Endothelial cell of umbilical vein (primary cell): ENCODE measurements around the gene CEP70. TPM values are rescaled to one million over a fixed set of nuclear protein-coding genes. Genes with fewer than 3 reads are reported as not detected.

ENCODE experiments used
- BruUV-seq: library from RNA; stranded (reverse); fragments of 400-500 nt; replicated peaks from 2 replicates; lab custom pipeline; 2021; lab: Mats Ljungman, UMichigan
- CTCF ChIA-PET: fragments of 300-600, 350-600 bp; sonication (Branson Sonifier 250); formaldehyde crosslinking; loops from one replicate; lab custom pipeline; 2021; ENCODE audit warnings: antibody characterized with exemption, inconsistent platforms; lab: Charles Lee
- POLR2A ChIA-PET: fragments of 300-600, 350-600 bp; sonication (Branson Sonifier 250); formaldehyde crosslinking; loops from one replicate; lab custom pipeline; 2021; ENCODE audit warnings: antibody characterized with exemption, inconsistent platforms; lab: Charles Lee
- DNase-seq: peaks from one replicate; pipeline ENCODE4 v3.0.0-alpha.2; 2011; ENCODE audit warnings: low read depth, low spot score
- FAIRE-seq: peaks from 2 replicates; lab custom pipeline; 2011; peaks lifted over from hg19 to GRCh38; lab: Jason Lieb, UNC
- H2AFZ ChIP-seq: 2 replicates; pipeline ENCODE4 v1.6.0; 2012; ENCODE audit warnings: low read depth, low read length, control low read depth, inconsistent platforms
- H3K27ac ChIP-seq: 2 replicates; pipeline ENCODE4 v1.5.1; 2011; ENCODE audit warnings: low read depth, mild to moderate bottlenecking, control low read depth, low read length, moderate library complexity; ENCODE audit not compliant: insufficient read depth
- H3K27me3 ChIP-seq, 2 experiments: 2 replicates each; pipeline versions ENCODE4 v1.6.0 to v1.6.1; 2011; ENCODE audit warnings: low read length in 2 of 2, mixed read lengths in 1 of 2; ENCODE audit not compliant: control insufficient read depth in 2 of 2, insufficient read depth in 2 of 2
- H3K36me3 ChIP-seq, 2 experiments: 2 replicates in 1 of 2; 3 replicates in 1 of 2; pipeline ENCODE4 v1.5.1; 2011; ENCODE audit warnings: low read length in 2 of 2, mild to moderate bottlenecking in 1 of 2, moderate library complexity in 1 of 2; ENCODE audit not compliant: control insufficient read depth in 2 of 2, insufficient read depth in 2 of 2; ENCODE audit errors: extremely low read depth in 1 of 2
- H3K4me1 ChIP-seq: 3 replicates; pipeline ENCODE4 v1.5.1; 2011; ENCODE audit warnings: mild to moderate bottlenecking, low read length; ENCODE audit not compliant: control insufficient read depth, insufficient read depth; ENCODE audit errors: extremely low read depth
- H3K4me2 ChIP-seq: 2 replicates; pipeline ENCODE4 v1.6.1; 2011; ENCODE audit warnings: low read length, control low read depth, mixed read lengths; ENCODE audit not compliant: insufficient read depth
- H3K4me3 ChIP-seq, 3 experiments: fragments of 200-600 bp in 1 of 3; sonication (generic), shearing (Covaris generic) in 1 of 3; replicated peaks in 1 of 3; 2 replicates each; pipeline ENCODE4 v1.5.1; 2011 to 2016; ENCODE audit warnings: control low read depth in 3 of 3, low read length in 3 of 3, mild to moderate bottlenecking in 2 of 3, inconsistent platforms in 1 of 3, low read depth in 1 of 3, moderate library complexity in 1 of 3; ENCODE audit not compliant: insufficient read depth in 1 of 3
- H3K79me2 ChIP-seq: 2 replicates; pipeline ENCODE4 v1.6.0; 2012; ENCODE audit warnings: low read length, inconsistent platforms; ENCODE audit not compliant: control insufficient read depth, insufficient read depth
- H3K9ac ChIP-seq: replicated peaks from 2 replicates; pipeline ENCODE3; 2011; ENCODE audit warnings: low read length, control low read depth; ENCODE audit not compliant: insufficient read depth; ENCODE audit errors: extremely low read depth
- H3K9me1 ChIP-seq: replicated peaks from 3 replicates; pipeline ENCODE4 v1.6.0; 2011; ENCODE audit warnings: mild to moderate bottlenecking, low read length; ENCODE audit not compliant: control insufficient read depth, insufficient read depth; ENCODE audit errors: extremely low read depth
- H3K9me3 ChIP-seq: replicated peaks from 2 replicates; pipeline ENCODE4 v1.5.1; 2012; ENCODE audit warnings: low read length, inconsistent platforms; ENCODE audit not compliant: control insufficient read depth, insufficient read depth
- H4K20me1 ChIP-seq: replicated peaks from 2 replicates; pipeline ENCODE3; 2011; ENCODE audit warnings: mild to moderate bottlenecking, low read length; ENCODE audit not compliant: control insufficient read depth, insufficient read depth; ENCODE audit errors: extremely low read depth
- CTCF ChIP-seq, 2 donors: IDR thresholded peaks; 1 replicate in 1 of 2; 2 replicates in 1 of 2; pipeline ENCODE4 v1.5.1; 2011; ENCODE audit warnings: low read length in 2 of 2, mild to moderate bottlenecking in 2 of 2, moderate library complexity in 2 of 2, control low read depth in 1 of 2, inconsistent platforms in 1 of 2, low read depth in 1 of 2; ENCODE audit not compliant: insufficient read depth in 1 of 2; ENCODE audit errors: extremely low read depth in 1 of 2
- EZH2 ChIP-seq: IDR thresholded peaks from 2 replicates; pipeline ENCODE4 v1.6.1; 2012; ENCODE audit warnings: borderline replicate concordance, low read depth, mild to moderate bottlenecking, moderate library complexity, low read length, inconsistent platforms; ENCODE audit not compliant: severe bottlenecking
- JUN ChIP-seq: IDR thresholded peaks from 2 replicates; pipeline ENCODE4 v1.6.1; 2011; ENCODE audit warnings: borderline replicate concordance, low read depth; ENCODE audit not compliant: insufficient read length, insufficient read depth
- MAX ChIP-seq: IDR thresholded peaks from 2 replicates; pipeline ENCODE4 v1.6.1; 2011; ENCODE audit not compliant: insufficient read depth, insufficient read length
- MYC ChIP-seq: IDR thresholded peaks from one replicate; pipeline ENCODE4 v1.6.1; 2011; ENCODE audit warnings: mild to moderate bottlenecking, low read depth, low read length
- POLR2A ChIP-seq: IDR thresholded peaks from 2 replicates; pipeline ENCODE4 v1.6.1; 2012; ENCODE audit warnings: low read depth, mild to moderate bottlenecking, control low read depth, low read length
- POLR2AphosphoS5 ChIP-seq: IDR thresholded peaks from 2 replicates; pipeline ENCODE4 v1.6.1; 2012; ENCODE audit warnings: low read depth, mild to moderate bottlenecking, control low read depth, low read length, moderate library complexity; ENCODE audit not compliant: insufficient read depth
- dilution Hi-C: fragments of 300-500 bp; cut with MboI; formaldehyde crosslinking; loops from one replicate; pipeline ENCODE4 v1.15.0; 2019; ENCODE audit warnings: low sequenced_read_pairs; ENCODE audit not compliant: extremely low pct_ligation_motif_present
- intact Hi-C: fragments of 100-400 bp; cut with micrococcal nuclease; formaldehyde crosslinking; loops from one replicate; pipeline ENCODE4 v1.10.0; 2022
- polyA plus RNA-seq, 4 experiments: library from polyadenylated mRNA; depleted of rRNA in 3 of 4; stranded (reverse) in 3 of 4; unstranded in 1 of 4; fragments of >200 nt; gene quantifications; 2 replicates each; pipeline versions ENCODE4 v1.2.1 to v1.2.3, GENCODE V29; 2011 to 2012; ENCODE audit warnings: missing spikeins in 1 of 4
- total RNA-seq: library from RNA; stranded (reverse); gene quantifications from 2 replicates; pipeline ENCODE4 v1.2.3, GENCODE V29; 2021

Gene CEP70
- total and polyA plus RNA-seq, 2 donors (not counting 3 experiments of a cell fraction or from before 2014, with no cell fraction given) = 2.1 to 16.9 TPM

- BruUV-seq = no TSS peak
- Histone ChIP-seq H2AFZ (no peak overlapping the region), H3K4me3 (no peak overlapping the region), H3K9me3 (no peaks in the 10 kb centered on the region), H3K9ac (no peak overlapping the region), H3K4me1 (no peaks in the 10 kb centered on the region), H3K4me2 (no peak overlapping the region), H3K27ac (no peak overlapping the region), H3K9me1 (no peaks in the 10 kb centered on the region), H3K79me2 (no peaks in the 10 kb centered on the region), H3K36me3 (no peaks in the 10 kb centered on the region), H4K20me1 (no peaks in the 10 kb centered on the region), H3K27me3 (no peaks in the 10 kb centered on the region)
- dilution Hi-C loops (no loop called here), intact Hi-C loops (no loop called here)
- FAIRE-seq (no peak), DNase-seq (no peak)
- ChIA-PET POLR2A (no interaction called here), CTCF (interaction anchor here (0.6 to 1.8 kb wide), 3 partner anchors 30 to 402 kb away, joined by 3 to 8 read pairs (median 3); no protein-coding TSS in a partner anchor)
- TF ChIP-seq EZH2 (no peak), POLR2A (no peak), JUN (no peak), CTCF (IDR thresholded peaks at IDR 0.05; ENCODE audit: extremely low read depth in 1 of 2, insufficient read depth in 1 of 2, low read depth in 1 of 2, low read length in 2 of 2) (no peak), MYC (no peak), POLR2AphosphoS5 (no peak), MAX (no peak)
Observed at GRCh38 chr3:138513090-138513843, 80.8 kb downstream of the CEP70 start.
